C1 segment of cervical spinal cord (tissue), 14 donors: Measurements from ENCODE around the gene MYL11.
"Not testable (repeated sequence)": the region's sequence is repeated elsewhere in the genome, so short reads cannot be mapped to it uniquely, and the experiment has no call there.

Experiments
- DNase-seq, 14 donors: peaks; one replicate each; lab custom pipeline; 2025; lab: John Stamatoyannopoulos, UW

MYL11 gene

GRCh38 chr16:30395155-30395991, 20.8 kb downstream of the MYL11 start, which contains the start of gene ZNF48:
TSS of gene ZNF48 (plus strand) at chr16:30395420. CDS start at chr16:30395795, 375 bp downstream.
- peak in 13 of 14 donors; percentile 42 to 92 (median 76) for DNase-seq

- DNase-seq, result no peak
Measured at GRCh38 chr16:30395992-30396585, 21.5 kb downstream of the MYL11 start.

DNA sequence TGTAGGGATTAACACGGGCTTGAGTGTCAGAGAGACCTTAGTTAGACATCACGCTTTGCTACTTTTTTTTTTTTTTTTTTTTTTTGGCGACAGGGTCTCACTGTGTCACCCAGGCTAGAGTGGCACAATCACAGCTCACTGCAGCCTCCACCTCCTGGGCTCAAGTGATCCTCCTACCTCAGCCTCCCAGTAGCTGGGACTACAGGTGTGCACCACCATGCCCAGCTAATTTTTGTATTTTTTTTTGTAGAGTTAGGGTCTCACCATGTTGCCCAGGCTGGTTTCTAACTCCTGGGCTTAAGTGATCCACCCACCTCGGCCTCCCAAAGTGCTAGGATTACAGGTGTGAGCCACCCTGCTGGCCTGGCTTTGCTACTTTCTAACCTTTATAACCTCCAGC, 22.0 kb downstream of the MYL11 start:
- not testable (repeated sequence) for DNase-seq

- no peak for DNase-seq
Measured at GRCh38 chr16:30397056-30397455, 22.5 kb downstream of the MYL11 start.

DNA sequence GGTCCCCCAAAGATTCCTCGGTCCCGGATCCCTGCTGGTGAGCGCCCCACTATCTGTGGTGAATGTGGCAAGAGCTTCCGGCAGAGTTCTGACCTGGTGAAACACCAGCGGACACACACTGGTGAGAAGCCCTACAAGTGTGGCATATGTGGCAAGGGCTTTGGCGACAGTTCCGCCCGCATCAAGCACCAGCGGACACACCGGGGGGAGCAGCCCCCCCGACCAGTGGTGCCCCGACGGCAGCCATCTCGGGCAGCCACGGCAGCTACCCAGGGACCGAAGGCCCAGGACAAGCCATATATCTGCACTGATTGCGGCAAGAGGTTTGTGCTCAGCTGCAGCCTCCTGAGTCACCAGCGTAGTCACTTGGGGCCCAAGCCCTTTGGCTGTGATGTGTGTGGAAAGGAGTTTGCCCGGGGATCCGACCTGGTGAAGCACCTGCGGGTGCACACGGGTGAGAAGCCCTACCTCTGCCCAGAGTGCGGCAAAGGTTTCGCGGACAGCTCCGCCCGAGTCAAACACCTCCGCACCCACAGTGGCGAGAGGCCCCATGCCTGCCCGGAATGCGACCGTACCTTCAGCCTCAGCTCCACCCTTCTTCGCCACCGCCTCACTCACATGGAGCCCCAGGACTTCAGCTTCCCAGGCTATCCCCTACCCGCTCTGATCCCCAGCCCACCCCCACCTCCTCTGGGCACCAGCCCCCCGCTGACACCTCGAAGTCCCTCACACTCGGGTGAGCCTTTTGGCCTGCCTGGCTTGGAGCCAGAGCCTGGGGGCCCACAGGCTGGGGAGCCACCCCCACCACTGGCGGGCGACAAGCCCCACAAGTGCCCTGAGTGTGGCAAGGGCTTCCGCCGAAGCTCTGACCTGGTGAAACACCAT, 23.4 kb downstream of the MYL11 start:
- DNase-seq, result no peak

DNA sequence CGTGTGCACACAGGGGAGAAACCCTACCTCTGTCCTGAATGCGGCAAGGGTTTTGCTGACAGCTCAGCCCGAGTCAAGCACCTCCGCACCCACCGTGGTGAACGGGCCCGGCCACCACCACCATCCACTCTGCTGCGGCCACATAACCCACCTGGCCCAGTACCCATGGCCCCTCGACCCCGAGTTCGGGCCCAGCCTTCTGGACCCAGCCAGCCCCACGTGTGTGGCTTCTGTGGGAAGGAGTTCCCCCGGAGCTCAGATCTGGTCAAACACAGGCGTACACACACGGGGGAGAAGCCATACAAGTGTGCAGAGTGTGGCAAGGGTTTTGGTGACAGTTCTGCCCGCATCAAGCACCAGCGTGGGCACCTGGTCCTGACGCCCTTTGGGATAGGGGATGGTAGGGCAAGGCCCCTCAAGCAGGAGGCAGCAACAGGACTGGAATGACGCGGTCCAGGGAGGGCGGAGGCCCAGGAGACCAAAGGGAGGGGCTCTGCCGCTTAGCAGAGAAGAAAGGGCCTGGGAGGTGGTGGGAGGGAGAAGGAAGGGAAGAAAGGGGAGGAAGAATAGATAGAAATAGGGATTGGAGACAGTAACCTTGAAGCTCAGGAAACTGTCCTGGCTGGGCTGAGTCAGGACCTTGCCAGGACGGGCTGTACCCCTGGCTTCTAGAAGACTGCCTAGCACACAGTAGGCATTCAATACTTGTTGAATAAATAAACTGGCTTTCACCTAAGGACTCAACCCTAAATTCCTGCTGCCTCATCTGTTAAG, 24.2 kb downstream of the MYL11 start:
- DNase-seq, result no peak

GRCh38 chr16:30399435-30400186, 25.0 kb downstream of the MYL11 start:
- DNase-seq, result no peak

- no peak for DNase-seq
Measured at GRCh38 chr16:30401768-30402425, 27.3 kb downstream of the MYL11 start.

GRCh38 chr16:30406795-30407101, 32.1 kb downstream of the MYL11 start:
- no peak for DNase-seq

DNA sequence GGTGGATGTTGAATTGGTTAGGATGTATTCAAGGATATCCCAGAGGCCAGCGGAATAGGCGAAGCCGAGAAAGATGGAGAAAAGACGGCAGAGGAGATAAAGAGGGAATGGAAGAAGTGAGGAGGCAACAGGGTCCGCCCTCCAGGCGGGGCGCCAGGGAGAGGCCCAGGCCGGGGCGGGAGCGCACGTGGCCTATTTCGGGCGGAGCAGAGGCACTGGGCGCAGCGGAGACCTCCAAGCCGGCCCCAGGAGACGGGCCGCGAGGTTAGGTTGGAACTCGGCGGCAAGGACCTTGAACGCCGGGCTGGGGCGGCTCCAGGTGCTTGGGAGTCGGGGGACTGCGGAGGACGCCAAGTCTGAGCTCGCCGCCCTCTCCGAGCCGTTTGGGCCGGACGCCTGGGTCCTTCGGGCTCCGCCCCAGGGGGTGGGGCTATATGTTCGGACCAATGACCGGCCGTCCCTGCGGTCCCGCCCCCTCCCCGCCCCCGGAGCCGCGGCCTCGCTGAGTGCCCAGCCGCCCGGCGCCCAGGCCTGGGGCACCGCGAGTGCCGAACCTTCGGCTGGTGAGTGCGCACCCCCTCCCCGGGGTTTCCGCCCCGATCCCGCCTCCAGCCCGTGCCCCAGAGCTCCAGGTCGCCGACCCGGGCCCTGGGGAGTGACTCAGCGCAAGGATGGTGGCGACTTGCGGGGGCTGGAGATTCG, 32.7 kb downstream of the MYL11 start, which contains the start of gene ZNF771:
TSS of gene ZNF771 (plus strand) at position 505 of the 702 bp plus-strand sequence. CDS start 448 bp downstream, outside the sequence.
- DNase-seq, result peak in 13 of 14 donors; percentile 44 to 93 (median 87)

- DNase-seq, result peak in 1 of 14 donors; percentile 13
Measured at GRCh38 chr16:30407804-30408534, 33.4 kb downstream of the MYL11 start.

DNA sequence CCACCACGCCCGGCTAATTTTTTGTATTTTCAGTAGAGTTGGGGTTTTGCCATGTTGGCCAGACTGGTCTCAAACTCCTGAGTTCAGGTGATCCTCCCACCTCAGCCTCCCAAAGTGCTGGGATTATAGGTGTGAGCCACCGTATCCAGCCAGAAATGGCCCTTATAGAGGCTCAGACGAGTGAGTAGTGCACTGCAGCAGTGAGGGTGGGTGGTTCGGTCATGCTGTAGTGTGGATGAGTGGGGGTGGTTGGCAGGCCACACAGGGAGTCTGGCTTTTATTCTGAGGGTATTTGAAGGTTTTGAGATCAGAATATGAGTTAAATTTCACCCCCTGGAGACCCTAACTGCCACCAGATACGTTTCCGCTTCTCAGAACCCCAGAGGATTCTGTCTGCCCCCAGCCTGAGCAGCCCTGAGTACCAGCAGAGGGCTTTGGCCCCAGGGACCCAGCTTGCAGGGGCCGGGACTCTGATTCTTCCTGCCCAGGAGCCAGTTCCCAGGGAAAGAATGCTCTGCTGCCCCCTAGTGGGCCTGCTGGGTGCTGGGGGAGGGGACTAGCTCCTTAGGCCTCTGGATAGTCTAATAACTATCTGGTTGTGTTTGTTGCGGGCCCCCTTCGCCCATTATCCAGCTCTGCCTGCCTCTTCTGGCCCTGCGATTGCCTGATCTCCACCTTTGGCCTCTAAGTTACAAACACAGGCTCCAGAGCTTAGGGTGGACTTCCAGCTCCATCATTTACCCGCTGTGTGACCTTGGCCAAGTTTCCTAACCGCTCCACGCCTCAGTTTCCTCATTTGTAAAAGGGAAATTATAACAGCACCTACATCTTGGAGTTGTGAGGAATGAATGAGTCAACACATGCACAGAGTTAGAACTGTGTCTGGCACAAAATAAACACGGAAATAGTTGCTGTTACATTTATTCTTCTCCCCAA, 34.8 kb downstream of the MYL11 start:
- peak in 13 of 14 donors; percentile 16 to 90 (median 81) for DNase-seq

GRCh38 chr16:30413112-30413806, 38.7 kb downstream of the MYL11 start:
- no peak for DNase-seq

DNA sequence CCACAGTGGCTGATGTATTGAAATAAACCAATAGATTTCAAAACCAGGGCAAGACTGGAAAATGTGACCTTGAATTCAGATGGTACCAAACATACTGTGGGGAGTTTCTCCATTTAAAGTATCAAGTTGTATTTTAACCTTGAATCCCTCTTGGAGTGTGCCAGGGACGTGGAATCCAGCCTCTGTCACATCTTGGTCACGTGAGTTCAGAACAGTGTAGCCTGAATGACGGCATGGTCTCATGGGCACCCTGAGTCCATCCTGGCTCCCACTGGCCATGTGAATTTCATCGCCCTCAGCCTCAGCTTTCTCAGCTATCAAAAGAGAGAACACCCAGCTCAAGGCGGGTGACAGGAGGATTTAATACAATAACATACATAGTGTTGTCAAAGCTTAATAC, 39.6 kb downstream of the MYL11 start:
- no peak for DNase-seq

- no peak for DNase-seq
Measured at GRCh38 chr16:30416047-30416603, 41.5 kb downstream of the MYL11 start.
